Kidney epithelial cell (primary cell): ENCODE measurements around the gene PRKG1. TPM values are rescaled to one million over a fixed set of nuclear protein-coding genes. Genes with fewer than 3 reads are reported as not detected.
"Not testable (repeated sequence)": the region's sequence is repeated elsewhere in the genome, so short reads cannot be mapped to it uniquely, and the experiment has no call there.

Experiments used
- DNase-seq: peaks from one replicate; pipeline ENCODE4 v3.0.0-alpha.2; 2010; ENCODE audit warnings: low read depth
- H3K27me3 ChIP-seq: 2 replicates; pipeline ENCODE4 v1.6.0; 2011; ENCODE audit warnings: low read length; ENCODE audit not compliant: control insufficient read depth, insufficient read depth
- H3K36me3 ChIP-seq: 2 replicates; pipeline ENCODE4 v1.5.1; 2011; ENCODE audit warnings: low read length; ENCODE audit not compliant: control insufficient read depth, insufficient read depth
- H3K4me3 ChIP-seq: 2 replicates; pipeline ENCODE4 v1.5.1; 2011; ENCODE audit warnings: low read depth, mild to moderate bottlenecking, control low read depth, low read length
- CTCF ChIP-seq: IDR thresholded peaks from 2 replicates; pipeline ENCODE4 v1.5.1; 2011; ENCODE audit warnings: mild to moderate bottlenecking, moderate library complexity, low read length, control low read depth, inconsistent platforms; ENCODE audit not compliant: insufficient read depth, poor library complexity, severe bottlenecking
- total RNA-seq: library from RNA; depleted of rRNA; stranded (reverse); fragments of >200 nt; gene quantifications from 2 replicates; pipeline ENCODE4 v1.2.3, GENCODE V29; 2015

The PRKG1 gene
- total RNA-seq, 1 donor from 2014 or later = 1.3 TPM

GRCh38 chr10:51382181-51382580, 307.9 kb downstream of the PRKG1 start:
- H3K4me3 ChIP-seq = no peak overlapping the region
- DNase-seq = no peak
- TF ChIP-seq CTCF = no peak

GRCh38 chr10:51384971-51385370, 310.7 kb downstream of the PRKG1 start:
- Histone ChIP-seq H3K27me3 (no peaks in the 10 kb centered on the region), H3K36me3 (no peaks in the 10 kb centered on the region), H3K4me3 (no peak overlapping the region)
- no peak for TF ChIP-seq CTCF
- DNase-seq = no peak

More at GRCh38 chr10:51382181-51382580, 307.9 kb downstream of the PRKG1 start:
- H3K27me3 ChIP-seq = no peaks in the 10 kb centered on the region
- H3K36me3 ChIP-seq = no peaks in the 10 kb centered on the region

DNA sequence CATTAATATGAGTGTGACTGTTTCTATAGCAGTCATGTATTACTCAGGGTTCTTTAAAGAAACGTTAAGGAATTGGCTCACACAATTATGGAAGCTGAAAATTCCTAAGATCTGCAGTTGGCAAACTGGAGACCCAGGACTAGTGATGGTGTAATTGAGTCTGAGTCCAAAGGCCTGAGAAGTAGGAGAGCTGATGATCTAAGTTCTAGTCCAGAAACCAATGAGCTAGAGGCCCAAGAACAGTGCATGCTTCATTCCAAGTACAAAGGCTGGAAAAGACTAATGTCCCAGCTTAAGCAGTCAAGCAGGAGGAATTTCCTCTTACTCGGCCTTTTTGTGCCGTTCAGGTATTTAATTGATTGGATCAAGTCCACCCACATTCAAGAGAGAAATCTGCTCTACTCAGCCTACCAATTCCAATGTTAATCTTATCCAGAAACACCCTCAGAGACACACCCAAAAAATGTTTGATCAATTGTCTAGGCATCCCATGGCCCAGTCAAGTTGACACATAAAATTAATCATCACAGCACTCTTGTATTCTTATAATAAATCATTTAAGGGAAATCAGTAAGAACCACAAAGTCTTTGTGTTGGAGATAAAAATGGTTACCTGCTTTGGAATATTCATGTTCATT, 312.1 kb downstream of the PRKG1 start:
- no peaks in the 10 kb centered on the region for H3K27me3 ChIP-seq
- TF ChIP-seq CTCF = no peak
- DNase-seq = no peak
- no peaks in the 10 kb centered on the region for H3K36me3 ChIP-seq
- H3K4me3 ChIP-seq = no peak overlapping the region

DNA sequence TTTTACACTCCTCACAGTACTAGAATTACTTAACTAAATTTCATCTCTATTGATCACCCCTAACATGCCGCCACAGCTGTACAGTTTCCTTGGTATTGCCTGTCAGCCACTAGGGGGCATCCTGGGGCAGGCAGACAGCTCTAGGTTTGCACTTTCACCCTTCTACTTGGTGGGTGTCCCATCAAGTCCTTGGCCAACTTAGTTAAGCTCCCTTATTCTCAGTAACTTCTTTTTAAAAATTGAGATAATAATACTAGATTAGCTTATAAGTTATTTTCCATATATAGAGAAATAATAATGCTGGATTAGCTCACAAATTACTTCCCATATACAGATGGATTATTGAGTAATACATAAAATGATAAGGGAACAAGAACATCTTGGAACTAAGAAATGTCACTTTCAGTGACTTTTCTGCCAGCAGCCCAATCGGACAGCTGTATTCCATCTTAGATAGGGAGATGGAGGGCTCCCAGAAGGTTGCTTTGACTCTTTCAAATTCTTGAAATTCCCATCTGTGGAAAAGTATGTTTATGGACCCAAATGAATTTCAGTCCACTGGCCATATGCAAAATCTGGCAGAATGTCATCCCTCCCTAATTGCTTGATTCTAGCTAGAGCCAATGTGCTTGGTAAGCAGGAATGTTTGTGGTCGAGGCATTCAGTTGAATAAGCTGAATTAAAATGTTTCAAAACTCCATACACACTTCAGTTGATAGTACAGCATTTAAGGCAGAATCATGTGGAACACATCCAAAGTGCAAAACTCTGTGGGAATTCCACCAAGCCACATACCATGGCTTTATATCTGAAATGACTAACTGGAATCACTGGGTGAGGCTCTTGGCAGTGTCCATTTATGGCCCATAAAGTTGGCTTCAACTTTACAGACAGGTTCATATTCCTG, 315.4 kb downstream of the PRKG1 start:
- peak; percentile 70 for TF ChIP-seq CTCF
- DNase-seq = peak; percentile 76
- no peak overlapping the region for H3K4me3 ChIP-seq
- H3K36me3 ChIP-seq = no peaks in the 10 kb centered on the region
- H3K27me3 ChIP-seq = no peaks in the 10 kb centered on the region

DNA sequence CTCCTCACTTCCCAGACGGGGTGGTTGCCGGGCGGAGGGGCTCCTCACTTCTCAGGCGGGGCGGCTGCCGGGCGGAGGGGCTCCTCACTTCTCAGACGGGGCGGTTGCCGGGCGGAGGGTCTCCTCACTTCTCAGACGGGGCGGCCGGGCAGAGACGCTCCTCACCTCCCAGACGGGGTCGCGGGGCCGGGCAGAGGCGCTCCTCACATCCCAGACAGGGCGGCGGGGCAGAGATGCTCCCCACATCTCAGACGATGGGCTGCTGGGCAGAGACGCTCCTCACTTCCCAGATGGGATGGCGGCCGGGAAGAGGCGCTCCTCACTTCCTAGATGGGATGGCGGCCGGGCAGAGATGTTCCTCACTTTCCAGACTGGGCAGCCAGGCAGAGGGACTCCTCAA, 318.7 kb downstream of the PRKG1 start:
- H3K36me3 ChIP-seq, H3K27me3 ChIP-seq, DNase-seq, H3K4me3 ChIP-seq: not testable (repeated sequence)

- no peaks in the 10 kb centered on the region for H3K36me3 ChIP-seq
- no peaks in the 10 kb centered on the region for H3K27me3 ChIP-seq
- no peak for TF ChIP-seq CTCF
- H3K4me3 ChIP-seq = no peak overlapping the region
- DNase-seq = no peak
Observed at GRCh38 chr10:51394039-51394438, 319.8 kb downstream of the PRKG1 start.
